ENCODE data around the gene VGLL4.

GRCh38 chr3:11568503-11569155 is 75.1 kb downstream of the VGLL4 start:
- no peak for TF ChIP-seq FOXK2 (IDR thresholded peaks at IDR 0.05)
- no peak for TF ChIP-seq FOXA1 (IDR thresholded peaks at IDR 0.05)
